Brain microvascular endothelial cell (primary cell): ENCODE data around the gene PLD1.

Experiments
- DNase-seq: peaks from one replicate; pipeline ENCODE4 v3.0.0-alpha.2; 2020
- H3K27ac ChIP-seq: fragments of 250-450 bp; sonication (Bioruptor Pico); 2 replicates; pipeline ENCODE4 v1.5.1; 2020; ENCODE audit warnings: mild to moderate bottlenecking, moderate library complexity
- H3K27me3 ChIP-seq: fragments of 250-450 bp; sonication (Bioruptor Pico); replicated peaks from 2 replicates; pipeline ENCODE4 v1.5.1; 2020; ENCODE audit warnings: mild to moderate bottlenecking
- H3K36me3 ChIP-seq: fragments of 250-450 bp; sonication (Bioruptor Pico); replicated peaks from 2 replicates; pipeline ENCODE4 v1.5.1; 2020; ENCODE audit warnings: mild to moderate bottlenecking
- H3K4me3 ChIP-seq: 2 replicates; pipeline ENCODE4 v1.5.1; 2011; ENCODE audit warnings: low read depth, mild to moderate bottlenecking, control low read depth, low read length, moderate library complexity
- in situ Hi-C: cut with HindIII; loops from 2 replicates; pipeline ENCODE4 v1.10.0; 2017; ENCODE audit warnings: low sequenced_read_pairs, low pct_ligation_motif_present
- TF ChIP-seq, protein P1 (sequence below): IDR thresholded peaks from 2 replicates; pipeline ENCODE4 v1.5.1; 2011; ENCODE audit warnings: low read depth, mild to moderate bottlenecking, moderate library complexity, low read length, control low read depth, inconsistent platforms; ENCODE audit errors: missing control alignments

Gene PLD1

DNA sequence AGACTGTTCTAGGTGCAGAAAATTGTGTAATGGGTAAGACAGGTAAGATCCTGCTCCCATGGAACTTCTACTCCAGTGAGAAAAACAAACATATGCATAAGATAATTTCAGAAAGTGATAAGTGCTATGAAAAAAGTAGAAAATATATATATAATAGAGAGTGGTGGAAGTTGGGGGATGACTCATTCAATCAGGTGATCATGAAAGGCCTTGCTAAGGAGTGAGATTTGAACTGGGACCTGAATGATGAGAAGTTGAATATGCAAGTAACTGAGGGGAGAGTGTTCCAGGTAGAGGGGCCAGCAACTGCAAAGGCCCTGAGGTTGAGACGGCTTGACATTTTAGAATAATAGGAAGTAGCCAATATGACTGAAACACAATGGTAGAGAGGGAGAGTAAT, 257.8 kb downstream of the PLD1 start:
- Histone ChIP-seq H3K27ac (no peak overlapping the region), H3K4me3 (no peak overlapping the region), H3K27me3 (no peaks in the 10 kb centered on the region), H3K36me3 (no peaks in the 10 kb centered on the region)
- TF ChIP-seq, protein P1, sequence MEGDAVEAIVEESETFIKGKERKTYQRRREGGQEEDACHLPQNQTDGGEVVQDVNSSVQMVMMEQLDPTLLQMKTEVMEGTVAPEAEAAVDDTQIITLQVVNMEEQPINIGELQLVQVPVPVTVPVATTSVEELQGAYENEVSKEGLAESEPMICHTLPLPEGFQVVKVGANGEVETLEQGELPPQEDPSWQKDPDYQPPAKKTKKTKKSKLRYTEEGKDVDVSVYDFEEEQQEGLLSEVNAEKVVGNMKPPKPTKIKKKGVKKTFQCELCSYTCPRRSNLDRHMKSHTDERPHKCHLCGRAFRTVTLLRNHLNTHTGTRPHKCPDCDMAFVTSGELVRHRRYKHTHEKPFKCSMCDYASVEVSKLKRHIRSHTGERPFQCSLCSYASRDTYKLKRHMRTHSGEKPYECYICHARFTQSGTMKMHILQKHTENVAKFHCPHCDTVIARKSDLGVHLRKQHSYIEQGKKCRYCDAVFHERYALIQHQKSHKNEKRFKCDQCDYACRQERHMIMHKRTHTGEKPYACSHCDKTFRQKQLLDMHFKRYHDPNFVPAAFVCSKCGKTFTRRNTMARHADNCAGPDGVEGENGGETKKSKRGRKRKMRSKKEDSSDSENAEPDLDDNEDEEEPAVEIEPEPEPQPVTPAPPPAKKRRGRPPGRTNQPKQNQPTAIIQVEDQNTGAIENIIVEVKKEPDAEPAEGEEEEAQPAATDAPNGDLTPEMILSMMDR, result no peak
- DNase-seq, result no peak
- in situ Hi-C loops, result loop anchor here (25.0 kb wide), 1 partner anchor 365 kb away; no protein-coding TSS in a partner anchor

DNA sequence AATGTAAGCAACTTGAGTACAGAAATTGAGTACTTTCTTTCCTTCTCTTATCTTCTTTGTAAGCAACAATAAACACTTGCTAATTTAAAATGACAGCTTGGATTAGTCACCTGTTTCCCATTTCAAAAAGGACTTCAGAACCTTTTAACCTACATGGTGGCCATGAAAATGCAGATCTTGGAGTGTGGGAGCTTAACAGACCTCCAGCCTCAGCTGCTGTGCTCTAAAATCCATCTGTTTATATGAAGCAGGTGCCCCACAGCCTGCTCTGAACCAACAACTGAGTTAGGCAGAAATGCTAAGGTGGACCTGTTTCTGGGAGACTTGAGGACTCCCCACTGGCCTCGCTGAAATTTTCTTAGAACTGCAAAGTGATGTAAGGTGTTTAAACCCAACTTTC, 259.0 kb downstream of the PLD1 start:
- TF ChIP-seq, protein P1, result no peak
- Histone ChIP-seq H3K27me3 (no peaks in the 10 kb centered on the region), H3K4me3 (no peak overlapping the region), H3K27ac (no peak overlapping the region), H3K36me3 (no peaks in the 10 kb centered on the region)
- no peak for DNase-seq
- in situ Hi-C loops, result loop anchor here (25.0 kb wide), 1 partner anchor 364 kb away; no protein-coding TSS in a partner anchor
